ENCODE measurements around the gene ANKRD40.

DNA sequence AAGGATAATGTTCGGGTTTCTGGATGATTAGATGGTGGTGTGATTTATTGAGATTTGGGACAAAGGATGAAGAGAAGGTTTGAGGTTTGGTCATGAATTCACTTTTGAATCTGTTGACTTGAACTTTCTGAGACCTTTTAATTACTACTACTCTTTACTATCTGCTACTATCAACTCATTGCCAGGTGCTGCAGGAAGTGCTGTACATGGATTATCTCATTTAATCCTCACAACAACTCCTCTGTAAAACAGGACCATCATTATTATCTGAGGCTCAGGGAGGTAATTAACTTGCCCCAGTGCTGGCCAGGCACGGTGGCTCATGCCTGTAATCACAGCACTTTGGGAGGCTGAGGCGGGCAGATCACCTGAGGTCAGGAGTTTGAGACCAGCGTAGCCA is 2.9 kb upstream of the ANKRD40 start:
- TF ChIP-seq, protein P1, sequence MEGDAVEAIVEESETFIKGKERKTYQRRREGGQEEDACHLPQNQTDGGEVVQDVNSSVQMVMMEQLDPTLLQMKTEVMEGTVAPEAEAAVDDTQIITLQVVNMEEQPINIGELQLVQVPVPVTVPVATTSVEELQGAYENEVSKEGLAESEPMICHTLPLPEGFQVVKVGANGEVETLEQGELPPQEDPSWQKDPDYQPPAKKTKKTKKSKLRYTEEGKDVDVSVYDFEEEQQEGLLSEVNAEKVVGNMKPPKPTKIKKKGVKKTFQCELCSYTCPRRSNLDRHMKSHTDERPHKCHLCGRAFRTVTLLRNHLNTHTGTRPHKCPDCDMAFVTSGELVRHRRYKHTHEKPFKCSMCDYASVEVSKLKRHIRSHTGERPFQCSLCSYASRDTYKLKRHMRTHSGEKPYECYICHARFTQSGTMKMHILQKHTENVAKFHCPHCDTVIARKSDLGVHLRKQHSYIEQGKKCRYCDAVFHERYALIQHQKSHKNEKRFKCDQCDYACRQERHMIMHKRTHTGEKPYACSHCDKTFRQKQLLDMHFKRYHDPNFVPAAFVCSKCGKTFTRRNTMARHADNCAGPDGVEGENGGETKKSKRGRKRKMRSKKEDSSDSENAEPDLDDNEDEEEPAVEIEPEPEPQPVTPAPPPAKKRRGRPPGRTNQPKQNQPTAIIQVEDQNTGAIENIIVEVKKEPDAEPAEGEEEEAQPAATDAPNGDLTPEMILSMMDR (IDR thresholded peaks at IDR 0.05; ENCODE audit: low read depth, low read length): no peak
- TF ChIP-seq POLR2A (IDR thresholded peaks at IDR 0.05; ENCODE audit: extremely low read depth, insufficient read length): no peak
- TF ChIP-seq, protein P2, sequence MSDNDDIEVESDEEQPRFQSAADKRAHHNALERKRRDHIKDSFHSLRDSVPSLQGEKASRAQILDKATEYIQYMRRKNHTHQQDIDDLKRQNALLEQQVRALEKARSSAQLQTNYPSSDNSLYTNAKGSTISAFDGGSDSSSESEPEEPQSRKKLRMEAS (IDR thresholded peaks at IDR 0.05; ENCODE audit: low read depth, low read length): no peak
